Measurements from ENCODE around the gene LCN1. TPM values are rescaled to one million over a fixed set of nuclear protein-coding genes. Genes with fewer than 3 reads are reported as not detected.

Gene LCN1
- total and polyA plus RNA-seq, 2 of the 8 experiments (the other 6 are each of a cell fraction or from before 2014, with no cell fraction given) = not detected

- no peak for TF ChIP-seq KDM5A (IDR thresholded peaks at IDR 0.05; ENCODE audit: low read length)
Measured at GRCh38 chr9:135561391-135562234, 40.4 kb downstream of the LCN1 start, which contains the start of gene PAEP (continued).

Measured in H1 (cell line).